ENCODE measurements around the gene USP9X.

The USP9X gene

DNA sequence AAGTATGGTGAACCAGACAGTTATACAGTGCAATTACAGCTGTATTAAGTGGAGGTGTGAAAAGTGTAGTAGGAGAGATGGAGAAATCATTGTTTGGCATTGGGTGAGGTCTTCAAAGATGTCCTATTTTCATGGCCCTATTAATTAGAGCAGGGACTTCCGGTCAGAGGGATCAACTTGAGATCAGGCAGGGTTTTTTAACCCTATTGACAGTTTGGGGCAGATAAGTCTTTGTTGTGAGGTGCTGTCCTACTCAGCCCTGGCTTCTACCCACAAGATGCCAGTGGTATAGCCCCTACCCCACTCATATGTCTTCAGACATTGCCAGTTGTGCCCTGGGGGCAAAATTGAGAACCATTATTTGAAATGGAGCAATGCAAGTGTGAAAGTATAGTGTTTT is 9.9 kb downstream of the USP9X start:
- in situ Hi-C loops (cut with MboI; ENCODE audit: low sequenced_read_pairs, unreplicated experiment) = no loop called here
- DNase-seq (ENCODE audit: low spot score) = no peak
- TF ChIP-seq, protein P1, sequence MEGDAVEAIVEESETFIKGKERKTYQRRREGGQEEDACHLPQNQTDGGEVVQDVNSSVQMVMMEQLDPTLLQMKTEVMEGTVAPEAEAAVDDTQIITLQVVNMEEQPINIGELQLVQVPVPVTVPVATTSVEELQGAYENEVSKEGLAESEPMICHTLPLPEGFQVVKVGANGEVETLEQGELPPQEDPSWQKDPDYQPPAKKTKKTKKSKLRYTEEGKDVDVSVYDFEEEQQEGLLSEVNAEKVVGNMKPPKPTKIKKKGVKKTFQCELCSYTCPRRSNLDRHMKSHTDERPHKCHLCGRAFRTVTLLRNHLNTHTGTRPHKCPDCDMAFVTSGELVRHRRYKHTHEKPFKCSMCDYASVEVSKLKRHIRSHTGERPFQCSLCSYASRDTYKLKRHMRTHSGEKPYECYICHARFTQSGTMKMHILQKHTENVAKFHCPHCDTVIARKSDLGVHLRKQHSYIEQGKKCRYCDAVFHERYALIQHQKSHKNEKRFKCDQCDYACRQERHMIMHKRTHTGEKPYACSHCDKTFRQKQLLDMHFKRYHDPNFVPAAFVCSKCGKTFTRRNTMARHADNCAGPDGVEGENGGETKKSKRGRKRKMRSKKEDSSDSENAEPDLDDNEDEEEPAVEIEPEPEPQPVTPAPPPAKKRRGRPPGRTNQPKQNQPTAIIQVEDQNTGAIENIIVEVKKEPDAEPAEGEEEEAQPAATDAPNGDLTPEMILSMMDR (IDR thresholded peaks at IDR 0.05; ENCODE audit: borderline replicate concordance, control extremely low read depth, extremely low read depth, insufficient read depth, missing control alignments) = no peak

DNA sequence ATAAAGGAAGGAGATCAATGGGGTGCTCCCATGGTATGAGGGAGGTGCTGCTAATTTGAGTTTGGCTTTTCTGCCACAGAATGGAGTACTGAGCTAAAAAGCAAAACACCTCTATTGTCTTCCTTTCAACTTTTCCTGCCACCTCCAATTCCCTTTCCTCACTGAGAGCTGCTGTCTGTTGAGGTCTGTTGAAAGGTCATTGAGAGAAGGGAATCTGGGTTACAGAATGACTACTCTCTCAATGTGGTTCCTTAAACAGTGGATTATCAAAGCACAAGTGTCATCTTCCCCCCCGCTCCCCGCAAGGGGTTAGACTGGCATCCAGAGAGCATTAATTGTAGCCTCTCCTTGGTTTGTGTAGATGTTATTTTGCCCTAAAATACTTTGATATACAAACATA is 10.7 kb downstream of the USP9X start:
- no peak for DNase-seq (ENCODE audit: low spot score)
- in situ Hi-C loops (cut with MboI; ENCODE audit: low sequenced_read_pairs, unreplicated experiment) = no loop called here
- TF ChIP-seq, protein P1 (IDR thresholded peaks at IDR 0.05; ENCODE audit: borderline replicate concordance, control extremely low read depth, extremely low read depth, insufficient read depth, missing control alignments) = no peak

DNA sequence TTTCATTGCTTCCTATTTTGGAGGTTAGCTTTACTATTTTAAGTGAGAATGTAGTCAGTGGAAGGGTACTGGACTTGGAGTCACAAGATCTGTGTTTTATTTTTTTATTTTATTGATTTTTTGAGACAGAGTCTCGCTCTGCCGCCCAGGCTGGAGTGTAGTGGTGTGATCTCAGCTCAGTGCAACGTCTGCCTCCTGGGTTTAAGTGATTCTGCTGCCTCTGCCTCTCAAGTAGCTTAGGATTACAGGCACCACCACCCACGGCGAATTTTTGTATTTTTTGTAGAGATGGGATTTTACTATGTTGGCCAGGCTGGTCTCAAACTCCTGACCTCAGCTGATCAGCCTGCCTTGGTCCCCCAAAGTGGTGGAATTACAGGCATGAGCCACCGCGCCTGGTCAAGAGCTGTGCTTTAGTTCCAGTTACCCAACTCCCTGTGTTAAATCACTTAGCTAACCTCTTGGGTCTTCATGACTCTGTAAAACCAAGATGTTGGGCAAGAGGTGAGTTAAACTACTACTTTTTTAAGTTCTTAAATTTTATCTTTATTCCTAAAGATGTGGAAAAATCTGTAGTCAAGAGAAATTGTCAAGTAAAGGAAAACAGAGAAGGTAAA is 11.2 kb downstream of the USP9X start:
- in situ Hi-C loops (cut with MboI; ENCODE audit: low sequenced_read_pairs, unreplicated experiment) = no loop called here
- TF ChIP-seq, protein P1 (IDR thresholded peaks at IDR 0.05; ENCODE audit: borderline replicate concordance, control extremely low read depth, extremely low read depth, insufficient read depth, missing control alignments) = no peak
- no peak for DNase-seq (ENCODE audit: low spot score)

DNA sequence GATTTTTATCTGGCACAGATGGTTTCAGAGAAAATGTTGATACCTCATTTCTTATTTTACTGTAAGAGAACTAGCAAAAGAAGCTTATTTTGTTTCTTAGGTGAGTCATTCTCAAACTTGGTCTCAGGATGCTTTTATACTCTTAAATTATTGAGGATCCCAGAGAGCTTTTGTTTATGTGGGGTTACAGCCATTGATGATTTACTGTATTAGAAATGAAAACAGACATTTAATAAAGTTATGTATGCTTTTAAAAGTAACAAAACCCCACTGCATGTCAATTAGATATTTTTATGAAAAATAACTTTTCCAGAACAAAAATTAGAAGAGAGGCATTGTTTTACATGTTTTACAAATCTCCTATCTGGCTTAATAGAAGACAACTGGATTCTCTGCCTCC is 12.1 kb downstream of the USP9X start:
- TF ChIP-seq, protein P1 (IDR thresholded peaks at IDR 0.05; ENCODE audit: borderline replicate concordance, control extremely low read depth, extremely low read depth, insufficient read depth, missing control alignments) = no peak
- DNase-seq (ENCODE audit: low spot score) = no peak
- in situ Hi-C loops (cut with MboI; ENCODE audit: low sequenced_read_pairs, unreplicated experiment) = no loop called here

DNA sequence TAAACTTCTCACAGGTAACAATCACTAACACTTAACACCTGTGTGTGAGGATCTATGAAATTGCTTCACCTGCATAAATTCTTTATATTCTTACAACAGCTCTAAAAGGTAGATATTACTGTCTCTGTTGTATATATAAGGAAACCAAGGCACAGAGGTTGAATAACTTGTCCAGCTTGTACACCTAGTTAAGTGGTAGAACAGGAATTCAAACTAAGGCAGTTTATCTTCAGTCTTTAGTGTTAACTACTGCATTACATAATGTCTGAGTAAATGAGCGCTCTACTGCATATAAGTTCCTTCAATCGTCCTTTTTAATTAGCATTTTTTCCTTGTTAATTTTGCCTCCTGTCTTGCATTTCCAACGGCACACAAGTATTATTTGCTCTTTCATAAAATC is 15.0 kb downstream of the USP9X start:
- in situ Hi-C loops (cut with MboI; ENCODE audit: low sequenced_read_pairs, unreplicated experiment) = no loop called here
- TF ChIP-seq, protein P1 (IDR thresholded peaks at IDR 0.05; ENCODE audit: borderline replicate concordance, control extremely low read depth, extremely low read depth, insufficient read depth, missing control alignments) = no peak

DNA sequence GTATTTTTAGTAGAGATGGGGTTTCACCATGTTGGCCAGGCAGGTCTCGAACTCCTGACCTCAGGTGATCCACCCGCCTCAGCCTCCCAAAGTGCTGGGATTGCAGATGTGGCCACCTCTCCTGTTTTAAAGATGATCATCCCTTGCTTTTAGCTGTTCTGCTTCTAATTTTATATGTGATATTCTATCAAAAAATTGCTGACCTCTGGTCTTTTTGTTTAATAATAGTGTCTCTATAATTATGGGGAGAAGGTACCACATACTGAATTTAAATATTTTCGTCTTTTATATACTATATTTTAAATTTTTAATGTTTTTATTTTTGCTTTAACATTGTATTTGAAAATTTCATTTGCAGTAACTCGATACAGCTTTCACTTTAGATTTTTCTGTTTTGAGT is 15.6 kb downstream of the USP9X start:
- no peak for DNase-seq (ENCODE audit: low spot score)
- TF ChIP-seq, protein P1 (IDR thresholded peaks at IDR 0.05; ENCODE audit: borderline replicate concordance, control extremely low read depth, extremely low read depth, insufficient read depth, missing control alignments) = no peak
- in situ Hi-C loops (cut with MboI; ENCODE audit: low sequenced_read_pairs, unreplicated experiment) = no loop called here

More for the DNA sequence above, 15.0 kb downstream of the USP9X start:
- no peak for DNase-seq (ENCODE audit: low spot score)

Measured in GM13976 (cell line).